Caco-2 (cell line): Measurements from ENCODE around the gene NFE2L2. TPM values are rescaled to one million over a fixed set of nuclear protein-coding genes. Genes with fewer than 3 reads are reported as not detected.

ENCODE experiments used
- BruUV-seq: library from RNA; stranded (reverse); fragments of 400-500 nt; replicated peaks from 2 replicates; lab custom pipeline; 2021; lab: Mats Ljungman, UMichigan
- CTCF ChIA-PET: fragments of 300-600 bp; sonication (Branson Sonifier 250); formaldehyde crosslinking; loops from one replicate; lab custom pipeline; 2022; ENCODE audit warnings: antibody characterized with exemption; lab: Charles Lee
- POLR2A ChIA-PET: fragments of 300-600 bp; sonication (Branson Sonifier 250); formaldehyde crosslinking; loops from one replicate; lab custom pipeline; 2022; ENCODE audit warnings: antibody characterized with exemption; lab: Charles Lee
- DNase-seq, 2 experiments: peaks; one replicate each; pipeline versions ENCODE4 v3.0.0 to v3.0.0-alpha.2; 2020 to 2022
- H3K27me3 ChIP-seq: replicated peaks from 2 replicates; pipeline ENCODE4 v1.6.0; 2011; ENCODE audit warnings: low read length; ENCODE audit not compliant: control insufficient read depth, insufficient read depth
- H3K36me3 ChIP-seq: 2 replicates; pipeline ENCODE4 v1.5.1; 2011; ENCODE audit warnings: low read length; ENCODE audit not compliant: control insufficient read depth, insufficient read depth
- H3K4me1 ChIP-seq: fragments of 250-450 bp; sonication (Bioruptor Pico); 2 replicates; pipeline ENCODE4 v1.5.1; 2020; ENCODE audit warnings: mild to moderate bottlenecking
- H3K4me3 ChIP-seq: 2 replicates; pipeline ENCODE4 v1.5.1; 2011; ENCODE audit warnings: low read depth, mild to moderate bottlenecking, control low read depth, low read length
- H3K9me3 ChIP-seq: fragments of 250-450 bp; sonication (Bioruptor Pico); 2 replicates; pipeline ENCODE4 v1.5.1; 2020; ENCODE audit warnings: mild to moderate bottlenecking, moderate library complexity
- H3K27ac Mint-ChIP-seq: one replicate; pipeline ENCODE4 v1.8.0; 2022; ENCODE audit warnings: mixed read lengths; ENCODE audit not compliant: unreplicated experiment
- H3K27me3 Mint-ChIP-seq: one replicate; pipeline ENCODE4 v1.8.0; 2022; ENCODE audit warnings: mixed read lengths; ENCODE audit not compliant: insufficient read depth, unreplicated experiment
- H3K36me3 Mint-ChIP-seq: one replicate; pipeline ENCODE4 v1.8.0; 2022; ENCODE audit warnings: mild to moderate bottlenecking, mixed read lengths; ENCODE audit not compliant: insufficient read depth, unreplicated experiment
- H3K4me1 Mint-ChIP-seq: one replicate; pipeline ENCODE4 v1.8.0; 2022; ENCODE audit warnings: low read depth, mixed read lengths; ENCODE audit not compliant: unreplicated experiment
- H3K4me3 Mint-ChIP-seq: one replicate; pipeline ENCODE4 v1.8.0; 2022; ENCODE audit warnings: mild to moderate bottlenecking, moderate library complexity, mixed read lengths; ENCODE audit not compliant: unreplicated experiment
- H3K9me3 Mint-ChIP-seq: one replicate; pipeline ENCODE4 v1.8.0; 2022; ENCODE audit warnings: mixed read lengths; ENCODE audit not compliant: unreplicated experiment
- CTCF ChIP-seq, 2 experiments: fragments of 200-600 bp in 1 of 2; IDR thresholded peaks; 1 replicate in 1 of 2; 2 replicates in 1 of 2; pipeline versions ENCODE4 v1.5.1 to v1.8.0; 2011 to 2022; ENCODE audit warnings: antibody characterized with exemption in 1 of 2, control low read depth in 1 of 2, inconsistent platforms in 1 of 2, low read depth in 1 of 2, low read length in 1 of 2, mild to moderate bottlenecking in 1 of 2, moderate library complexity in 1 of 2; ENCODE audit not compliant: insufficient read depth in 1 of 2, severe bottlenecking in 1 of 2, unreplicated experiment in 1 of 2
- intact Hi-C: fragments of 100-400 bp; cut with micrococcal nuclease; formaldehyde crosslinking; loops from one replicate; pipeline ENCODE4 v1.10.0; 2022; ENCODE audit not compliant: unreplicated experiment
- total RNA-seq: library from RNA; stranded (reverse); gene quantifications from 2 replicates; pipeline ENCODE4 v1.2.3, GENCODE V29; 2022

The NFE2L2 gene
- total RNA-seq, 1 experiment from 2014 or later: 75.7 TPM

- Mint-ChIP-seq H3K9me3 (no peaks in the 10 kb centered on the region), H3K4me3 (no peak overlapping the region), H3K27me3 (no peaks in the 10 kb centered on the region), H3K36me3 (no peaks in the 10 kb centered on the region), H3K4me1 (peaks cover 6% of the 10 kb centered on the region), H3K27ac (no peak overlapping the region)
- no TSS peak for BruUV-seq
- Histone ChIP-seq H3K4me3 (no peak overlapping the region), H3K4me1 (0 out of 2 replicates have a peak, but pooled peaks cover 6% of the 10 kb centered on the region), H3K27me3 (no peaks in the 10 kb centered on the region), H3K36me3 (no peaks in the 10 kb centered on the region), H3K9me3 (no peaks in the 10 kb centered on the region)
- ChIA-PET POLR2A (no interaction called here), CTCF (no interaction called here)
- intact Hi-C loops: no loop called here
- no peak for DNase-seq
- no peak for TF ChIP-seq CTCF (IDR thresholded peaks at IDR 0.05; ENCODE audit: insufficient read depth in 1 of 2, low read depth in 1 of 2, low read length in 1 of 2, severe bottlenecking in 1 of 2, unreplicated experiment in 1 of 2)
These were observed 15.3 kb upstream of the NFE2L2 start for GRCh38 chr2:177279847-177280246.

- peaks cover 12% of the 10 kb centered on the region for H3K4me1 ChIP-seq
- H3K4me3 ChIP-seq: no peak overlapping the region
- H3K4me1 Mint-ChIP-seq: no peaks in the 10 kb centered on the region
- no peaks in the 10 kb centered on the region for H3K9me3 ChIP-seq
- no peak overlapping the region for H3K27ac Mint-ChIP-seq
- H3K9me3 Mint-ChIP-seq: no peaks in the 10 kb centered on the region
- H3K27me3 Mint-ChIP-seq: no peaks in the 10 kb centered on the region
- H3K36me3 Mint-ChIP-seq: no peaks in the 10 kb centered on the region
- no TSS peak for BruUV-seq
- intact Hi-C loops: no loop called here
- no peak for DNase-seq
- no peak for TF ChIP-seq CTCF (IDR thresholded peaks at IDR 0.05; ENCODE audit: insufficient read depth in 1 of 2, low read depth in 1 of 2, low read length in 1 of 2, severe bottlenecking in 1 of 2, unreplicated experiment in 1 of 2)
- no peaks in the 10 kb centered on the region for H3K27me3 ChIP-seq
- ChIA-PET POLR2A (no interaction called here), CTCF (no interaction called here)
- no peak overlapping the region for H3K4me3 Mint-ChIP-seq
- no peaks in the 10 kb centered on the region for H3K36me3 ChIP-seq
These were observed 11.2 kb upstream of the NFE2L2 start for GRCh38 chr2:177275743-177276055.

DNA sequence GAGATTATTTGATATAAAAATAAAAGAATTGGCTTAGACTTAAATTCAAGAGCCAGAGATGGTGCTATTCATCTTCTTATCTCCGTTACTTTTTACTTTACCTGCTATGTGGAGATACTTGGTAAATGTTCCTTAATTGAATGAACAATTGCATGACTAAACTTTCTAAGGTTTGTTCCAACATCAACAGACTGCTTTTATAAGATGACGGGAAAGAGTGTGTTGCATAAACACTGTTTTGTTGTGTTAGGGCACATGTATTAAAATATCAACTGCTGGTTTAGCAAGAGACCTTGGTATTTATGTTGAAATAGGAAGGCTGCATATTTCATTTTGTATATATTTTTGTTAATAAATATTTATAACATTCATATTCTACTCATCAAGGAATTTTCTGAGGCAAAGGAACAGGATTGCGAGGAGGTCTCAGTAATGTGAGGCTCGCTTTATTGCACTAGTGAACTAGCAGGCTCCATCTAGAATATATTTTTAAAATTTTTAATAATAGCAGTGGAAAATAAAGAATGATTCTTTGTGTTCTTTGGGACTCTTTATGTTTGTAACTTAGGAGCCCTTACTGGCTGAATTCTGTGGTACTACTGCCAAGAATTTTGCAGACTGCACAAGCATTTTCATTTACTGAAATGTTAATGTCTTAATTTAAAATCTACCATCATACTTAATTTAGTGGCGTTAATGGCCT is 10.7 kb upstream of the NFE2L2 start:
- peaks cover 12% of the 10 kb centered on the region for H3K4me1 ChIP-seq
- BruUV-seq: no TSS peak

More for the DNA sequence above, 10.7 kb upstream of the NFE2L2 start:
- no peaks in the 10 kb centered on the region for H3K36me3 ChIP-seq
- Mint-ChIP-seq H3K27ac (no peak overlapping the region), H3K4me3 (no peak overlapping the region), H3K4me1 (no peaks in the 10 kb centered on the region), H3K36me3 (no peaks in the 10 kb centered on the region), H3K27me3 (no peaks in the 10 kb centered on the region), H3K9me3 (no peaks in the 10 kb centered on the region)
- no peaks in the 10 kb centered on the region for H3K27me3 ChIP-seq
- no peak for DNase-seq
- CTCF ChIA-PET: no interaction called here
- intact Hi-C loops: no loop called here
- POLR2A ChIA-PET: no interaction called here
- no peaks in the 10 kb centered on the region for H3K9me3 ChIP-seq
- no peak for TF ChIP-seq CTCF (IDR thresholded peaks at IDR 0.05; ENCODE audit: insufficient read depth in 1 of 2, low read depth in 1 of 2, low read length in 1 of 2, severe bottlenecking in 1 of 2, unreplicated experiment in 1 of 2)
- H3K4me3 ChIP-seq: no peak overlapping the region
